Sigmoid colon (tissue), 4 donors: ENCODE data around the gene IL36G.

Experiments used
- EP300 ChIP-seq, 4 donors: sonication (generic); formaldehyde crosslinking; IDR thresholded peaks; one replicate each; pipeline ENCODE4 v1.6.1; 2017; ENCODE audit warnings: antibody characterized with exemption in 4 of 4
- POLR2A ChIP-seq, 2 donors: fragments of 450-650 bp; IDR thresholded peaks; one replicate each; pipeline ENCODE4 v1.6.1; 2016; ENCODE audit warnings: antibody characterized with exemption in 2 of 2, mild to moderate bottlenecking in 2 of 2, moderate library complexity in 2 of 2
- POLR2AphosphoS5 ChIP-seq, 4 donors: sonication (generic); formaldehyde crosslinking; IDR thresholded peaks; one replicate each; pipeline ENCODE4 v1.6.1; 2017; ENCODE audit warnings: antibody characterized with exemption in 4 of 4
- TF ChIP-seq, protein P1 (sequence below), 4 experiments: fragments of 450-650 bp in 3 of 4; fragments of 200-600 bp in 1 of 4; IDR thresholded peaks; one replicate each; pipeline ENCODE4 v1.5.1; 2016 to 2019; ENCODE audit warnings: antibody characterized with exemption in 4 of 4, mild to moderate bottlenecking in 3 of 4, moderate library complexity in 2 of 4

DNA sequence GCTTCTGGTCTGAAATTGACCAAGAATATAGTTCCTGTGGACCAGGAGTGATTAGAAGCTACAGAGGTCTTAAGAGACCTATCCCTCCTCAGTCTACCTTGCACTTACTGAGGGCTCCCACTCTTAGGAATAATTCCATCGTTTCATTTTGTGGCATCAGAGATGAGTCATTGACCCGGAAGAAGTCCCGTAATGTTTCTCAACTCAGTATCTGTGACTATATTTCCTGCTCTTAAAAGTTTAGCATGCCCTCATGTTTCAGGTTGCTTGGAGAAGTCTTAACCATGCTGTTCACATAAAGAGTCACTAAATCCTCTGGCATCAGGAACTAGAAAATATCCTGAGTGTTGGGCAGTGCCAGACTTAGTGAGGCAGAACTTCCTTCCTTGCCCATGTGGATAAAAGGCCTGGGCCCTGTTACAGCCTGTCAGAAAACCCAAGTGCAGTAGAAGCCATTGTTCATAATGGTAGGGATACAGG, 27.3 kb downstream of the IL36G start, which contains the start of gene IL36A:
- TF ChIP-seq, protein P1, sequence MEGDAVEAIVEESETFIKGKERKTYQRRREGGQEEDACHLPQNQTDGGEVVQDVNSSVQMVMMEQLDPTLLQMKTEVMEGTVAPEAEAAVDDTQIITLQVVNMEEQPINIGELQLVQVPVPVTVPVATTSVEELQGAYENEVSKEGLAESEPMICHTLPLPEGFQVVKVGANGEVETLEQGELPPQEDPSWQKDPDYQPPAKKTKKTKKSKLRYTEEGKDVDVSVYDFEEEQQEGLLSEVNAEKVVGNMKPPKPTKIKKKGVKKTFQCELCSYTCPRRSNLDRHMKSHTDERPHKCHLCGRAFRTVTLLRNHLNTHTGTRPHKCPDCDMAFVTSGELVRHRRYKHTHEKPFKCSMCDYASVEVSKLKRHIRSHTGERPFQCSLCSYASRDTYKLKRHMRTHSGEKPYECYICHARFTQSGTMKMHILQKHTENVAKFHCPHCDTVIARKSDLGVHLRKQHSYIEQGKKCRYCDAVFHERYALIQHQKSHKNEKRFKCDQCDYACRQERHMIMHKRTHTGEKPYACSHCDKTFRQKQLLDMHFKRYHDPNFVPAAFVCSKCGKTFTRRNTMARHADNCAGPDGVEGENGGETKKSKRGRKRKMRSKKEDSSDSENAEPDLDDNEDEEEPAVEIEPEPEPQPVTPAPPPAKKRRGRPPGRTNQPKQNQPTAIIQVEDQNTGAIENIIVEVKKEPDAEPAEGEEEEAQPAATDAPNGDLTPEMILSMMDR (IDR thresholded peaks at IDR 0.05) = no peak
- TF ChIP-seq POLR2A (IDR thresholded peaks at IDR 0.05) = no peak
- no peak for TF ChIP-seq POLR2AphosphoS5 (IDR thresholded peaks at IDR 0.05)
- TF ChIP-seq EP300 (IDR thresholded peaks at IDR 0.05) = no peak
